ENCODE results near the gene C1QL1.

The C1QL1 gene

DNA sequence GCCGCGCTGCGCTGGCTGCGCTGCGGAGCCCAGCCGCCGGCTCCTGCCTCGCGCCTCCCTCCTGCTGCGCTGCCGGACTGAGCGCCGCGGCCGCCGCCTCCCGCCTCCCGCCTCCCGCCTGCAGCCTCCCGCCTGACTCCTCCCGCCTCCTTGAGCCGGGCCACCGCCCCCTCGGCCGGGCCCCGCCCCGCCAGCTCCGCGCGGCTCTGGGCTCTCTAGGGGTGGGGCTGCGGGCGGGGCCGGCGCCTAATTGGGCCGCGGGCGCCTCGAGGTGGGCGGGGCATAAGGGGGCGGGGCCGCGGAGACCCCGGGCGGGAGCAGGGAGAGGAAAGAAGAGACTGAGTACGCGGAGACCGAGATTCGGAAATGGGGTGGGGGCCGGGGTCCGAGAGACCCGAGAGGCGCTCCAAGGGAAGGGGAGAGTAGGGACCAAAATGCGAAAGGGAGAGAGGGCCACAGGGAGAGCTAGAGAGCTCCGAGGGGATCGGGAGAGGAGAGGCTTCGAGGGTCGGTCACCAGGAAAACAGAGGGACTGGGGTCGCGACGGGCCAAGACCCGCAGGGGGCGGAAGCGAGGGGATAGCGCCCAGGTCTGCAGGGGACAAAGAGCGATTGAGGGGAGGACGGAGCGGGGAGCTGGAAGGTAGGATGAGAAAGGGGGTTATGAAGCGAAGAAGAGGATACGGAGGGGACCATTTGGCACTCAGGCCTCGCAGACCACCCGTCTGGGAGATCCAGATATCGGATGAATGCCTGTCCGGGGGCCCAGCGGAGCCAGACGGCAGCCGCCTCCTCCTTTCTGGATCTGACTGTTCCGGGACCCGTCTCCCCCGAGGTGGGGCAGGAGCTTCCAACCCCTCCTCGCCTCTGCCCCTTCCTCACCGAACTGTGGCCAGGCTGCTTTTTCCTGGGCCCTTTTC is at the start of gene C1QL1:
Gene C1QL1, minus strand, starts transcription at position 79 of the 919 bp plus-strand sequence. CDS start 255 bp downstream, outside the sequence.
- H3K4me1 Mint-ChIP-seq: peaks cover 27% of the 10 kb centered on the region
- H3K27me3 Mint-ChIP-seq: peaks cover 57% of the 10 kb centered on the region
- no peak within 1 kb of the TSS for H3K27ac Mint-ChIP-seq (ENCODE audit: low read depth)
- H3K4me3 Mint-ChIP-seq: peak within 1 kb of the TSS; percentile 58
- peaks cover 2% of the 10 kb centered on the region for H3K36me3 Mint-ChIP-seq (ENCODE audit: insufficient read depth)
- ATAC-seq (replicated peaks; ENCODE audit: extremely low read depth, poor library complexity, severe bottlenecking) (peak; percentile 93), DNase-seq (ENCODE audit: low spot score in 2 of 2) (peak; percentile 49 to 52)
- H3K9me3 Mint-ChIP-seq: no peaks in the 10 kb centered on the region

DNA sequence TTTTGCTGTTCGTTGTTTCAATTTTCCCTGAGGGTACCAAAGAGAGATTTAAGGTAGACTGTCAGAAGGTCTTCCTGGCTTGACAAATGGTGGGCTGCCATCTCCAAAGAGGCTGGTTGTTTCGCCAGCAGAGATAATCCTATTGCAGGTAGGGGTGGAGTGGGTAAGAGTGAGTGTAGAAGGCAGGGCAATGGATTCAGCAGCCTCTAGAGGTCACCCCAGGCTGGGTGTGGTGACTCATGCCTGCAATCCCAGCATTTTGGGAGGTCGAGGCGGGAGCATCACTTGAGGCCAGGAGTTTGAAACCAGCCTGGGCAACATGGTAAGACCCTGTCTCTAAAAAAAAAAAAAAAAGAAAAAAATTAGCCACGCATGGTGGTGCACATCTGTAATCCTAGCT is 48.7 kb upstream of the C1QL1 start:
- no peaks in the 10 kb centered on the region for H3K9me3 Mint-ChIP-seq
- H3K27ac Mint-ChIP-seq (ENCODE audit: low read depth): no peak overlapping the region
- ATAC-seq (replicated peaks; ENCODE audit: extremely low read depth, poor library complexity, severe bottlenecking) (no peak), DNase-seq (ENCODE audit: low spot score in 2 of 2) (no peak)
- no peak overlapping the region for H3K4me3 Mint-ChIP-seq
- H3K27me3 Mint-ChIP-seq: peaks cover 53% of the 10 kb centered on the region
- peaks cover 6% of the 10 kb centered on the region for H3K36me3 Mint-ChIP-seq (ENCODE audit: insufficient read depth)
- peaks cover 26% of the 10 kb centered on the region for H3K4me1 Mint-ChIP-seq

DNA sequence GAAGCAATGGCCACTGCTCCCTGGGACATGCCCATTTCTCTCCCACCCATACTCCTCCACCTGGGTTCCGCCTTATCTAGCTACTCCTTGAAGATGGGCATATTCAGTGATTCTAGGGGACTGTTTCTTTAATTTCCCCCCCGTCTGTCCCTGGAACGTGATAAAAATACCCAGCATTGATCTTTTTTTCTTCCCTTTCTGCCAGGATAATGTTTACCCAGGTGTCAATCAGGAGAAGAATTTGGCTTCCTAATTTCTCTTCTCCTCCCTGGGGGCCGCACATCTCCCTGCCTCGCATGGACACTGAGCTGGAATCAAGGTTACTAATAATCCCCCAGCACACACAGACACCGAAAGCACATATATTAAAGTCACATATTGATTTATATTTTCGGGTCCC is 48.1 kb upstream of the C1QL1 start:
- H3K4me1 Mint-ChIP-seq: peaks cover 23% of the 10 kb centered on the region
- H3K36me3 Mint-ChIP-seq (ENCODE audit: insufficient read depth): peaks cover 6% of the 10 kb centered on the region

DNA sequence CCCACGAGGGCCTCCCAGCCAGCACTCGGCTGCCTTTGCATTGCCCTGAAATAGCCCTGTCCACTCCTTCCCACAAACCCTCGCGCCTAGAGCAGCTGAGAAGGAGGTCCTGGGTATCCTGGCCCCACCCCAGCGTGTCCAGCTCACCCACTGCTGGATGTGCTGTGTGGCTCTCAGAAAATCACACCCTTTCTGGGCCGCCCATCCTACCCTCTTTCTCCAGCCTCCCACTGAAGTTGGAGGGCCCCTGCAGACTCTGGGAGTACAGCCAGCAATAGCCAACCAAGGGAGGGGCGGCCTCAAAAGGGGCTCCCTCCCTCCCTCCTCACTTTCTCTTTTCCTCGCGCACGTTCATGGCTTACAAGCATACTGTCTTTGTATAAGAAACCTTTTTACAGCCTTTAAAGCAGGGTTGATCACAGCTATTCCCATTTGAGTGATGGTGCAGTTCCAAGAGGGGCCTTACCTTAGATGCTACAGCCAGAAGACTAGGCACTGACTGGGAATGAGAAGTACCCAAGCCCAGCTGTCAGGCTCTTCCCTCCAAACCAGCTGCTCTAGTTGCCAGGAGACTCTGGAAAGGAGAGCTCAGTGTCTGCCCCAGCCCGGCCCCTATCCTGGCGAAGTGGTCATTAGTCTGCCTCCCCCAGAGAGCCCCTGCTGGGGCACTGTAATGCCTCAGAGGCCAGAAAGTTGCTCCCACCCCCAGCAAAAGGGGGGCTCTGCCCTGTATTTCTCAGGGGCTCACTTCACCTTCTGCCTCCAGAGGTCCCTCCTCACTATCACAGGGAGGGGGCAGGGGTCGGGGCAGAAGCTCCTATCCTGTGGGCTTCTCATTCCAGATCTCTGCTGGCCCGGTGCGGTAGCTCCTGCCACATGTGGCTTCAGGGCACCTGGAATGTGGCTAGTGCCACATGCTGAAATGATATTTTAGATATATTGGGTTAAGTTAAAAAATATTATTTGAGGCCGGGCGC is 45.2 kb upstream of the C1QL1 start:
- Mint-ChIP-seq H3K4me1 (peaks cover under 1% of the 10 kb centered on the region), H3K4me3 (no peak overlapping the region), H3K27ac (ENCODE audit: low read depth) (no peak overlapping the region), H3K27me3 (peaks cover 39% of the 10 kb centered on the region), H3K9me3 (no peaks in the 10 kb centered on the region), H3K36me3 (ENCODE audit: insufficient read depth) (peaks cover 3% of the 10 kb centered on the region)
- DNase-seq (ENCODE audit: low spot score in 2 of 2) (no peak), ATAC-seq (replicated peaks; ENCODE audit: extremely low read depth, poor library complexity, severe bottlenecking) (no peak)

More for the DNA sequence above, 48.1 kb upstream of the C1QL1 start:
- H3K9me3 Mint-ChIP-seq: no peaks in the 10 kb centered on the region
- no peak overlapping the region for H3K4me3 Mint-ChIP-seq
- H3K27ac Mint-ChIP-seq (ENCODE audit: low read depth): no peak overlapping the region
- peaks cover 49% of the 10 kb centered on the region for H3K27me3 Mint-ChIP-seq
- DNase-seq (ENCODE audit: low spot score in 2 of 2) (no peak), ATAC-seq (replicated peaks; ENCODE audit: extremely low read depth, poor library complexity, severe bottlenecking) (no peak)

GRCh38 chr17:45011767-45012166 is 43.7 kb upstream of the C1QL1 start:
- Mint-ChIP-seq H3K4me1 (no peaks in the 10 kb centered on the region), H3K9me3 (no peaks in the 10 kb centered on the region), H3K36me3 (ENCODE audit: insufficient read depth) (peaks cover 3% of the 10 kb centered on the region), H3K27me3 (peaks cover 46% of the 10 kb centered on the region), H3K4me3 (no peak overlapping the region), H3K27ac (ENCODE audit: low read depth) (no peak overlapping the region)
- ATAC-seq (replicated peaks; ENCODE audit: extremely low read depth, poor library complexity, severe bottlenecking) (no peak), DNase-seq (ENCODE audit: low spot score in 2 of 2) (no peak)

DNA sequence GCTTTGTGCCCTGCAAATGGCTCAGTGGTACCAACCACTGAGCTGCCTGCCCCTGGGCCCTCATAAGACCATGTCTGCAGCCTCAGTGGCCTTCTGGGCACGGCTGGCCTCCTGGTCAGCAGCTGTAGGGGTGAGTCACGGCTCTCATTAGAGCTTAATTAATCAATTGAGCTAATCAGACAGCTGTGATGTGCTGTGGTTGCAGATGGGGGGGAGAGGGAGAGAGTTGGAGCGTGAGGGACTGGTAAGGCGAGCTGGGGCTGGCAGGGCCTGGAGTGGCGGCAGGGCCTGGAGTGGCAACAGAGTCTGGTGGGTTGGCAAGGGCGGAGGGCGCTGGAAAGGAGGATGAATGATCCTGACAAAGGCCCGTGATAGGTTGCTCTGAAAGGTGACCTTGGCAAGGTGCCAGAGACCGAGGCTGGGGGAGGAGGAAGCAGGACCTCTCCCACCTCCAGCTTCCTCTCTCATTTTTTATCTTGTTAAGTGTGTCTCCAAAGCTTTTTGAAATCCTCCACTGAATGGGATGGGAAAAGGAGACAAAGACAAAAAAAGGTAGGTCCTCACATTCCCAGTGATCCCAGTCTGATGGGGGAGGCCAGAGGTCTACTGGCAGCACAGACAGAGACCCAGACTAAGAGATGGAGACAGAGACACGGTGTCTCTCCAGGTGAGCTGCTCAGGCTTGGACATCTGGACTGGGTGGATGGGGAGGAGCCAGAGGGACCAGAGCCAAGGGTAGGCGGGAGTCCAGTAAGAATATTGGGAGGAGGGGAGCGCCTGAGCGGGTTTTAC is 41.8 kb upstream of the C1QL1 start:
- Mint-ChIP-seq H3K27ac (ENCODE audit: low read depth) (no peak overlapping the region), H3K4me3 (no peak overlapping the region), H3K27me3 (peaks cover 35% of the 10 kb centered on the region), H3K4me1 (no peaks in the 10 kb centered on the region), H3K36me3 (ENCODE audit: insufficient read depth) (peaks cover 3% of the 10 kb centered on the region), H3K9me3 (no peaks in the 10 kb centered on the region)
- no peak for ATAC-seq (replicated peaks; ENCODE audit: extremely low read depth, poor library complexity, severe bottlenecking)
- DNase-seq (ENCODE audit: low spot score in 2 of 2): no peak

GRCh38 chr17:45008216-45008615 is 40.1 kb upstream of the C1QL1 start:
- H3K36me3 Mint-ChIP-seq (ENCODE audit: insufficient read depth): peaks cover 3% of the 10 kb centered on the region
- no peaks in the 10 kb centered on the region for H3K4me1 Mint-ChIP-seq
- peaks cover 35% of the 10 kb centered on the region for H3K27me3 Mint-ChIP-seq
- DNase-seq (ENCODE audit: low spot score in 2 of 2) (no peak), ATAC-seq (replicated peaks; ENCODE audit: extremely low read depth, poor library complexity, severe bottlenecking) (no peak)
- no peak overlapping the region for H3K27ac Mint-ChIP-seq (ENCODE audit: low read depth)
- H3K9me3 Mint-ChIP-seq: no peaks in the 10 kb centered on the region
- no peak overlapping the region for H3K4me3 Mint-ChIP-seq

- Mint-ChIP-seq H3K36me3 (ENCODE audit: insufficient read depth) (peaks cover 3% of the 10 kb centered on the region), H3K27ac (ENCODE audit: low read depth) (no peak overlapping the region), H3K9me3 (no peaks in the 10 kb centered on the region), H3K4me3 (no peak overlapping the region), H3K27me3 (peaks cover 35% of the 10 kb centered on the region), H3K4me1 (no peaks in the 10 kb centered on the region)
- ATAC-seq (replicated peaks; ENCODE audit: extremely low read depth, poor library complexity, severe bottlenecking): no peak
- no peak for DNase-seq (ENCODE audit: low spot score in 2 of 2)
Measured at GRCh38 chr17:45006927-45007461, 38.9 kb upstream of the C1QL1 start.

- H3K9me3 Mint-ChIP-seq: no peaks in the 10 kb centered on the region
- no peaks in the 10 kb centered on the region for H3K4me1 Mint-ChIP-seq
- H3K36me3 Mint-ChIP-seq (ENCODE audit: insufficient read depth): peaks cover 3% of the 10 kb centered on the region
- no peak overlapping the region for H3K4me3 Mint-ChIP-seq
- DNase-seq (ENCODE audit: low spot score in 2 of 2) (no peak), ATAC-seq (replicated peaks; ENCODE audit: extremely low read depth, poor library complexity, severe bottlenecking) (no peak)
- no peak overlapping the region for H3K27ac Mint-ChIP-seq (ENCODE audit: low read depth)
- peaks cover 43% of the 10 kb centered on the region for H3K27me3 Mint-ChIP-seq
Measured at GRCh38 chr17:45005700-45006099, 37.6 kb upstream of the C1QL1 start.

DNA sequence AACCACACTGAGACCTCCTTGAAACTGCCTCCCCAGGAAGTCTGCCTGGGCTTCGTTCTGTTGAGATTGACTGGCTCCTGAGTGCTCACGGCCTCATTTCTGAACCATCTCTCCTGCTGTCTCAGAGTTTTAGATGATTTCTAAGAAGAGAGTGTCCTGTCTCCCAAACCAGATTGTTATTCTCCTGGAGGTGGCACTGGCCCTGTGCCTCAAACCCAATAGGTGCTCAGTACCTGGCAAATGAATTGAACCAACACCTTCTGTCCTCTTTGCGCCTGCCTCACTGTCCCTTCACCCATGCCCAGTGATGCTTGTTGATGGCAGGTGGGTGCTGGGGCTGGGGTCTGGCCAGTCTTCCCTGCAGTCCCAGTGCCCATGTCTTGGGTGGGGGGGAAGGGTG is 36.3 kb upstream of the C1QL1 start:
- peaks cover 35% of the 10 kb centered on the region for H3K27me3 Mint-ChIP-seq
- H3K27ac Mint-ChIP-seq (ENCODE audit: low read depth): no peak overlapping the region
- no peak for ATAC-seq (replicated peaks; ENCODE audit: extremely low read depth, poor library complexity, severe bottlenecking)

DNA sequence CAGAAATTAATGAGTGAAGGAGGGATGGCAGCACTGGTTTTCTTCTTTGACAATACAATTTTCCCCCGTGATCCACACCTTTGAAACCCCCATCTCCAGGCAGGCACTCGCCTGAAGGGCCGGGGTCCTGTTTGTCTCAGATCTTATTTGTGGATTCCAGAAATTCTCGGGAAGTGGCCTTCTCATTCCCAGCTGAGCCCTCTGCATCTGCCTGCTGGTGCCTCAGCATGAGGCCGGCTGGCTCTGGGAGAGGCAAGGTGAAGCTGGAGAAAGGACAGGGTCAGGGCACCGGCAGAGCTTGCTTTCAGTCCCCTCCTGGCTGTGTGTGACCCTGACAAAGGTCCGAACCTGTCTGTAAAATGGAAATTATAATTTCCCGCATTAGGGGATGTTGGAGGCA is 35.8 kb upstream of the C1QL1 start:
- DNase-seq (ENCODE audit: low spot score in 2 of 2) (no peak), ATAC-seq (replicated peaks; ENCODE audit: extremely low read depth, poor library complexity, severe bottlenecking) (no peak)
- Mint-ChIP-seq H3K9me3 (peaks cover 6% of the 10 kb centered on the region), H3K4me3 (no peak overlapping the region), H3K27me3 (peaks cover 36% of the 10 kb centered on the region), H3K27ac (ENCODE audit: low read depth) (no peak overlapping the region), H3K36me3 (ENCODE audit: insufficient read depth) (no peaks in the 10 kb centered on the region), H3K4me1 (no peaks in the 10 kb centered on the region)

More for the DNA sequence above, 36.3 kb upstream of the C1QL1 start:
- Mint-ChIP-seq H3K36me3 (ENCODE audit: insufficient read depth) (no peaks in the 10 kb centered on the region), H3K4me3 (no peak overlapping the region), H3K9me3 (peaks cover 1% of the 10 kb centered on the region), H3K4me1 (no peaks in the 10 kb centered on the region)
- no peak for DNase-seq (ENCODE audit: low spot score in 2 of 2)

GRCh38 chr17:45001310-45001709 is 33.2 kb upstream of the C1QL1 start:
- Mint-ChIP-seq H3K36me3 (ENCODE audit: insufficient read depth) (no peaks in the 10 kb centered on the region), H3K4me3 (no peak overlapping the region), H3K4me1 (no peaks in the 10 kb centered on the region), H3K27me3 (peaks cover 41% of the 10 kb centered on the region), H3K27ac (ENCODE audit: low read depth) (no peak overlapping the region), H3K9me3 (peaks cover 10% of the 10 kb centered on the region)
- no peak for DNase-seq (ENCODE audit: low spot score in 2 of 2)
- ATAC-seq (replicated peaks; ENCODE audit: extremely low read depth, poor library complexity, severe bottlenecking): no peak

All from central memory CD8-positive, alpha-beta T cell (primary cell).